OCI-LY3 (cell line): ENCODE results near the gene TIMM17A.

Experiments
- CTCF ChIP-seq: fragments of 200-600, 300-600 bp; sonication (generic); IDR thresholded peaks from 2 replicates; pipeline ENCODE4 v1.5.1; 2014; ENCODE audit warnings: antibody characterized with exemption, low read length, low read depth
- EZH2phosphoT487 ChIP-seq: fragments of 200-600 bp; shearing (Covaris generic); IDR thresholded peaks from 2 replicates; pipeline ENCODE4 v1.6.1; 2018; ENCODE audit warnings: antibody characterized with exemption, mixed run types, low read depth

GRCh38 chr1:202002507-202002906 lies 47.2 kb downstream of the TIMM17A start:
- TF ChIP-seq CTCF: no peak
- TF ChIP-seq EZH2phosphoT487: no peak
